ENCODE results near the gene ELAVL4.

DNA sequence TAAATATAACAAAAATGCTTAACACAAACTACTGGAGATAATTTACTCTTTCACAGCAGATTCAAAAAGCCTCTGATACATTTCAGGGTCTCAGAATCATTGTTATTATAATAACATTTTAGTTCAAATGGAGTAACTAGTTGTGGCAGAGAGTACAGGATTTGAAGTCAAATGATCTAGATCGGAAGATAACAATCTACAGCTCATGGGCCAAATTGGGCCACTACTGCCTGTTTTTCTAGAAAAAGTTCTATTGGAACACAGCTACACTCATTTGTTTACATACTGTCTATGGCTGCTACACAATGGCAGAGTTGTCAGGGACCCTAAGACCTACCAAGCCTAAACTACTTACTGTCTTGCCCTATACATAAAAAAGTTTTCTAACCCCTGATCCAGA is 63.6 kb downstream of the ELAVL4 start:
- TF ChIP-seq ZC3H10 (CRISPR knock-in tag; IDR thresholded peaks at IDR 0.05) (no peak), ZFP3 (CRISPR knock-in tag; IDR thresholded peaks at IDR 0.05) (no peak), ARNTL (CRISPR knock-in tag; IDR thresholded peaks at IDR 0.05; ENCODE audit: borderline replicate concordance, low read depth) (no peak), ISL1 (CRISPR knock-in tag; IDR thresholded peaks at IDR 0.05) (no peak), ZNF8 (CRISPR knock-in tag; IDR thresholded peaks at IDR 0.05) (no peak), TOX (CRISPR knock-in tag; IDR thresholded peaks at IDR 0.05; ENCODE audit: borderline replicate concordance) (no peak)
- TF ChIP-seq, protein P1, sequence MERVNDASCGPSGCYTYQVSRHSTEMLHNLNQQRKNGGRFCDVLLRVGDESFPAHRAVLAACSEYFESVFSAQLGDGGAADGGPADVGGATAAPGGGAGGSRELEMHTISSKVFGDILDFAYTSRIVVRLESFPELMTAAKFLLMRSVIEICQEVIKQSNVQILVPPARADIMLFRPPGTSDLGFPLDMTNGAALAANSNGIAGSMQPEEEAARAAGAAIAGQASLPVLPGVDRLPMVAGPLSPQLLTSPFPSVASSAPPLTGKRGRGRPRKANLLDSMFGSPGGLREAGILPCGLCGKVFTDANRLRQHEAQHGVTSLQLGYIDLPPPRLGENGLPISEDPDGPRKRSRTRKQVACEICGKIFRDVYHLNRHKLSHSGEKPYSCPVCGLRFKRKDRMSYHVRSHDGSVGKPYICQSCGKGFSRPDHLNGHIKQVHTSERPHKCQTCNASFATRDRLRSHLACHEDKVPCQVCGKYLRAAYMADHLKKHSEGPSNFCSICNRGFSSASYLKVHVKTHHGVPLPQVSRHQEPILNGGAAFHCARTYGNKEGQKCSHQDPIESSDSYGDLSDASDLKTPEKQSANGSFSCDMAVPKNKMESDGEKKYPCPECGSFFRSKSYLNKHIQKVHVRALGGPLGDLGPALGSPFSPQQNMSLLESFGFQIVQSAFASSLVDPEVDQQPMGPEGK (CRISPR knock-in tag; IDR thresholded peaks at IDR 0.05; ENCODE audit: borderline replicate concordance), result no peak

Measured in SK-N-SH treated with all-trans-retinoic acid at 6 μM for 48 hours (cell line).